Stimulated activated CD4-positive, alpha-beta T cell treated with anti-CD3 and anti-CD28 coated beads, TNF-alpha, amount 100 ng/mL, for 24 hours (primary cell): ENCODE data around the gene MAML2.

Source experiments
- DNase-seq, 3 experiments: peaks; one replicate each; pipeline ENCODE4 v3.0.0-alpha.2; 2020; ENCODE audit warnings: low read depth in 3 of 3

Gene MAML2

GRCh38 chr11:96073536-96073935, 269.5 kb downstream of the MAML2 start:
- no peak for DNase-seq

GRCh38 chr11:96072592-96072991, 270.4 kb downstream of the MAML2 start:
- no peak for DNase-seq

- no peak for DNase-seq
These were observed 272.5 kb downstream of the MAML2 start for GRCh38 chr11:96070453-96070852.

GRCh38 chr11:96067160-96067559, 275.8 kb downstream of the MAML2 start:
- DNase-seq = no peak

DNA sequence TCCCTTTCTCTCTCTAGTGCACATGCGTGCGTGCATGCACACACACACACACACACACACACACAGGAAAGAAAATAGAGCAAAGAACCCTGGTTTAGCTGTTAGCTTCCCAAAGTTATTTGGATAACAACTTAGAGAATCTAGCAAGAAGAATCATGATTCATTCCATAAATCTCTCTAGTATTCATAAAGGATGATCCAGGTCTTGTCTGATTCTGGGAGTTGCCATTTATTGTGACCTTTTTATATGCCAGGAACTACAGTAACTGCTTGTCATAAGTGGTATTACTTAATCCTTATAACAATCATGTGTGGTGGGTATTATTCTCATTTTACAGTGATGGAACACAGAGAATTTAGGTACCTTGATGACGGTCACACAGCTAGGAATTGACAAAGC, 277.6 kb downstream of the MAML2 start:
- no peak for DNase-seq

DNA sequence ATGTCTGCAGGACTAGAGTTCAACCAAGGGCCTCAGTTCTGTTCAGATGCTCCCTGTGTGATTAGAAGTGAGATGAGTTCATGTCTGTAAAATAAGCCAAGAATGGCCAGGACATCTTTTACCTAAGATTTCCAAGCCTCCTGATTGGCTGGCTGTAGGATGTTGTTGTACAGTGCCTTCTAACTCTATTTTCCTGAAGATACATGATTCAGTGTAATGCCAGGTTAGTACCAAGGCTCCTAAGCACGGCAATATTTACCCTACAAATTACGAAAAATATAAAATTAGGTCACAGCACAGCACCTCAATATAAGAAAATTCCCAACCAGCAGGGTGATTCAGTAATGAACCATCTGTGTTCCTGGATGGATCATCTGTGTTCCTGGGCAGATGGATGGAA, 279.1 kb downstream of the MAML2 start:
- DNase-seq = no peak

DNA sequence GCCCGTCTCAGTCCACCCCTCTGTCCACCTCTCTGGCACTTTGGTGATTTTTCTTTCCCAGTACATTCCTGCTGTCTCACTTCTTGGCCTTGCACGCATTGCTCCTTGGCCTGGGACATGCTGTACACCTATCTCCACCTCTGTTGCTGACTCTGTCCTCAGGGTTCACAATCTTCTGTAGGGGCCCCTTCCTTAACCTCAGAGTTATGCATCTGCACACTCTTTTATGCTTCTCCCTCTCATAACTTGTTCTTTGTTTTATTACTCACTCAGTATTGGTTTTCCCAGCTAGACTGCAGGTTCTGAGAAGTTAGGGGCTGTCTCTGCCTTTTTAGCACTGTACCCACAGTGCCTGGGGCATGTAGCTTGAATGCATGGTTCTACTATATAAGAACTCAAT, 279.9 kb downstream of the MAML2 start:
- DNase-seq = peak in 1 of 3 experiments; percentile 13

- DNase-seq = peak in 1 of 3 experiments; percentile 29
These were observed 280.9 kb downstream of the MAML2 start for GRCh38 chr11:96062134-96062533.

GRCh38 chr11:96061730-96062129, 281.3 kb downstream of the MAML2 start:
- no peak for DNase-seq

DNA sequence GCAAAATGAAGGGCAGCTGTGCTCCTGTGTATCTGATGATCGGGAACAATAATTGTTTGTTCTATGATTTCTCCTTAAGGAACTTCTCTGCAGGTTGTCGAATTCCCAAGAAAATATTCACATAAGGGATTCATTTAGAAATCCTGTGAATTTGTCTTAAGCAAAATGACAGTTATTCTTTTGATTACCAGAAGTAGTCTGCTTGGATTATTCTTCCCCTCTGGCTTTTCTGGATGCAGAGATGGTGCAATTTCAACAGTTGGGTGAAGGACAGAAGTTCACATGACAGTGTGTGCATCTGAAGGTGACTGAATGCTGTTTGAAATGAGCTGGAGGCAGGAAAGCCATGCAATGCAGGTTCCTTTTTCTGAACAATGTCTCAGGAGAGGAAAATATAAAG, 281.9 kb downstream of the MAML2 start:
- no peak for DNase-seq

DNA sequence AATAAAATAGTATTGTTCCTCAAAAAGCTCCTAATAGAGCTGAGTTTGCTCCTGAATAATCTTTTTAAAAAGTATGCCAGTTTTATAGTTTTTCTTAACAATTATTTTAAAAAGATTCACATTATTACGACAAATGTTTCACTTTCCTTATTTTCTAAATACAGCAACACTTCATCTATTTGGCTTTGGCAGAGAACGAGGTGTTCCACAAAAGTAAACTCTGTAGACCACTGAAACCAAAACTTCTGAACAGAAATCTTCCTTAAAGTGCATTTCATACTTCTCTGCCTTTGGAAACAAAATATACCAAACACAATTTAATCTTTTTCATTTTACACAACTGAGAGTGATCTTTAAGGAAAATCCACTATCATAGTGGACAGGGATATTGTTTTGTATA, 285.5 kb downstream of the MAML2 start:
- no peak for DNase-seq

DNA sequence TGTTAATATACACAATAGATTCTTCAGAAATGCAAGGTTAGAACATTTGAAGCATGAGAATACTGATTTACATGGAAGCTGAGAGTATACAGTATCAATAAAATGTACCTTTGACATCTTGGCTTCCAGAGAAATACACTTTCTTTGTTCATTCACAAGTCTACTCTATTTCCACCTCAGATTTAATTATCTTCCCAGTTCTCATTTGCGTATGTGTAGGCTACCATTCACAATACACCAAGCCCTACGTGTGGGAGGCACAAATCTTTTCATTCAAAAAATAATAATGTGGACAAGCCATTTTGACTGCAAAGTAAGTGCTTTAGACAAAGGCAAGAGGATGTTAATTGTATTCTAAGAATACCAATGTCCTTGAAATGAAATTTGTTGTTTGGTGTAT, 286.4 kb downstream of the MAML2 start:
- DNase-seq = no peak

DNA sequence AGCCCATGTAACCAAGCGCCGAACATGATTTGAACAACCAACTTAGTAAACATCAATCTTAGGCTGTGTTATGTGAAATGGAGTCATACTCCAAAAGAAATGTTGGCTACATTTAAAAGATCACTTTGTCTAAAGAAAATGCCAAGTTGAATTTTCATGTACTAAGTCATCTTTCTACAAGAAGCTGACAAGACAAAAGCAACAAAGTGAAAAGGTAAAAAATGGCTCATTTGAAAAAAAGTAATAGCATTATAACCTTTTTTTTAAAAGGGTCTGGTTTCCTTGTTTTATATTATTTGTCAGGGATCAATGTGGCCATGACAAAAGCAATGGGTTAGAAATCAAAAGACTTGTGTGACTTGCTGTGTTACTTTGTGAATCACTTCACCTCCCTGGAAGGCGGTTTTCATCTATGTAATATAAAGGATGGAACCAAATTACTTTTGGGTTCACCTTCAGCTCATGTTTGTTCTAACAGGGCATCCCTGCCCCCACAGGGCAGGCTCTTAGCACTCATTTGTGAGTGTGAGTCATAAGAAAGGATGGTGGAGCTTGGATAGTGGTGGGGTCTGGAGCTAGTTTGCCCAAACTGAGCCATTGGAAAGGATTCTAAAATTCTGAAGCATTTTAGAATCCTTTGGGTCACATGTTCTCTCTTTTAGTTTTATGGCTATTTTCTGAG, 287.1 kb downstream of the MAML2 start:
- no peak for DNase-seq

- no peak for DNase-seq
These were observed 287.9 kb downstream of the MAML2 start for GRCh38 chr11:96054870-96055705.

- DNase-seq = no peak
These were observed 289.9 kb downstream of the MAML2 start for GRCh38 chr11:96052921-96053651.

GRCh38 chr11:96051820-96052219, 291.2 kb downstream of the MAML2 start:
- no peak for DNase-seq

GRCh38 chr11:96050435-96051182, 292.4 kb downstream of the MAML2 start:
- DNase-seq = no peak

GRCh38 chr11:96049426-96049825, 293.6 kb downstream of the MAML2 start:
- no peak for DNase-seq

GRCh38 chr11:96045622-96046456, 297.2 kb downstream of the MAML2 start:
- DNase-seq = no peak

DNA sequence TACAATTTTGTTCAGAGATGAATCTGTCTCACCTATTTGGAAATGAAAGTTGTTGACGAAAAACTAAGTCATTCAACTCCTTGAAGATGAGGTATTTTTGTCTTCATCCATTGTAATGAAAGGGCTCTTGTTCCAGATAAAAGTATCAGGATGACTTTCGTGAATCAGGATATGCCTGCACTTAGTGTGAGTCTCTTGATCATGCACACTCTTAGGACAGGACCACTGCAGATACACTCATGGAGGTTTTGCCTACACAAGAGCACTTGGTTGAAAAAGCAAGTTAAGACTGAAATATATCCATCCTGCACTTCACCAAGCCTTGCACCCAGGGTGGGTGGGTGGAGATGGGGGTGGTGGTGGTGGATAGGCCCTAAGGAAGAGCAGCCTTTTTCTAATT, 298.2 kb downstream of the MAML2 start:
- DNase-seq = no peak

DNA sequence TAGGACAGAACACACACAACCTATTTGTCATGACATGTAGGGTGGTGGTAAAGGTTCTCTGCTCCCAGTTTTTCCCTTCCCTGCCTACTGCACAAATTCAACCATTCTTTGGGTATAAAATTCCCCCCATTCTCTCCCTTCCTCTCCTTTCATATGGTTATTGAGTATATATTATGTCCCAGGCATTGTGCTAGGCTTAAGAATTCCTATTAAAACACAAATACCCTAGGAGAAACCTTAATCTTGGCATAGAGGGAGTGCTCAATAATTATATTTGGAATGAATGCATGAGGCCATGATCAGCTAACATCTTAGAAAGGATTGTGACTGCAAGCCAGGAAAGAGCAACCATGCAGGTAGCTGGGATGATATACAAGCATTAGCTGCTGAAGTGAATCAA, 298.7 kb downstream of the MAML2 start:
- DNase-seq = no peak
